Stimulated activated effector memory CD8-positive, alpha-beta T cell treated with anti-CD3 and anti-CD28 coated beads, Interleukin-12 subunit alpha, Interleukin-12 subunit beta, amount 100 ng/mL, for 72 hours (primary cell): ENCODE results near the gene VPS33B.
"Not testable (repeated sequence)": the region's sequence is repeated elsewhere in the genome, so short reads cannot be mapped to it uniquely, and the experiment has no call there.

ENCODE experiments used
- ATAC-seq: fragments of 150-1000 bp; cut with Tn5 transposase; 2 replicates; pipeline ENCODE4 v1.10.0; 2021
- DNase-seq, 2 donors: peaks; one replicate each; pipeline ENCODE4 v3.0.0; 2021 to 2022; ENCODE audit warnings: low spot score in 2 of 2
- H3K27ac Mint-ChIP-seq: one replicate; pipeline ENCODE4 v1.8.0; 2022; ENCODE audit warnings: mild to moderate bottlenecking, mixed read lengths
- H3K36me3 Mint-ChIP-seq: one replicate; pipeline ENCODE4 v1.8.0; 2022; ENCODE audit warnings: mild to moderate bottlenecking, mixed read lengths
- H3K4me1 Mint-ChIP-seq: one replicate; pipeline ENCODE4 v1.8.0; 2022; ENCODE audit warnings: mixed read lengths
- H3K4me3 Mint-ChIP-seq: one replicate; pipeline ENCODE4 v1.8.0; 2022; ENCODE audit warnings: mild to moderate bottlenecking, mixed read lengths
- H3K9me3 Mint-ChIP-seq: one replicate; pipeline ENCODE4 v1.8.0; 2022; ENCODE audit warnings: mixed read lengths

VPS33B gene

GRCh38 chr15:91046056-91046455, 23.7 kb upstream of the VPS33B start:
- H3K4me3 Mint-ChIP-seq, H3K36me3 Mint-ChIP-seq, DNase-seq, H3K27ac Mint-ChIP-seq, H3K9me3 Mint-ChIP-seq, ATAC-seq: not testable (repeated sequence)
- peaks cover 14% of the 10 kb centered on the region for H3K4me1 Mint-ChIP-seq

GRCh38 chr15:91045065-91045464, 22.7 kb upstream of the VPS33B start:
- Mint-ChIP-seq H3K27ac (no peak overlapping the region), H3K4me1 (peaks cover 19% of the 10 kb centered on the region), H3K36me3 (no peaks in the 10 kb centered on the region), H3K9me3 (no peaks in the 10 kb centered on the region), H3K4me3 (no peak overlapping the region)
- ATAC-seq (no peak), DNase-seq (no peak)

GRCh38 chr15:91043202-91043874, 20.9 kb upstream of the VPS33B start:
- no peaks in the 10 kb centered on the region for H3K36me3 Mint-ChIP-seq
- no peak for DNase-seq
- no peak overlapping the region for H3K27ac Mint-ChIP-seq
- H3K4me3 Mint-ChIP-seq, result no peak overlapping the region
- no peaks in the 10 kb centered on the region for H3K9me3 Mint-ChIP-seq
- peaks cover 19% of the 10 kb centered on the region for H3K4me1 Mint-ChIP-seq
- ATAC-seq, result no peak

- ATAC-seq (peak; percentile 53), DNase-seq (no peak)
- Mint-ChIP-seq H3K9me3 (no peaks in the 10 kb centered on the region), H3K27ac (no peak overlapping the region), H3K36me3 (no peaks in the 10 kb centered on the region), H3K4me3 (no peak overlapping the region), H3K4me1 (peaks cover 6% of the 10 kb centered on the region)
These were observed 18.5 kb upstream of the VPS33B start for GRCh38 chr15:91040856-91041255.

- H3K27ac Mint-ChIP-seq, result no peak overlapping the region
- DNase-seq (no peak), ATAC-seq (no peak)
- H3K36me3 Mint-ChIP-seq, result no peaks in the 10 kb centered on the region
- H3K4me3 Mint-ChIP-seq, result no peak overlapping the region
- peaks cover 6% of the 10 kb centered on the region for H3K4me1 Mint-ChIP-seq
- H3K9me3 Mint-ChIP-seq, result no peaks in the 10 kb centered on the region
These were observed 17.6 kb upstream of the VPS33B start for GRCh38 chr15:91039996-91040395.

GRCh38 chr15:91032919-91033803, 10.8 kb upstream of the VPS33B start:
- Mint-ChIP-seq H3K9me3 (no peaks in the 10 kb centered on the region), H3K4me1 (peaks cover 11% of the 10 kb centered on the region), H3K4me3 (no peak overlapping the region), H3K27ac (no peak overlapping the region), H3K36me3 (no peaks in the 10 kb centered on the region)
- DNase-seq (peak; percentile 39 to 78), ATAC-seq (peak; percentile 71)

GRCh38 chr15:91031796-91032195, 9.4 kb upstream of the VPS33B start:
- Mint-ChIP-seq H3K9me3 (no peaks in the 10 kb centered on the region), H3K4me1 (peaks cover 11% of the 10 kb centered on the region), H3K4me3 (no peak overlapping the region), H3K36me3 (no peaks in the 10 kb centered on the region), H3K27ac (no peak overlapping the region)
- no peak for ATAC-seq
- no peak for DNase-seq

- ATAC-seq (no peak), DNase-seq (no peak)
- no peak overlapping the region for H3K4me3 Mint-ChIP-seq
- peaks cover 6% of the 10 kb centered on the region for H3K4me1 Mint-ChIP-seq
- H3K36me3 Mint-ChIP-seq, result peaks cover 2% of the 10 kb centered on the region
- no peaks in the 10 kb centered on the region for H3K9me3 Mint-ChIP-seq
- H3K27ac Mint-ChIP-seq, result no peak overlapping the region
These were observed 5.3 kb upstream of the VPS33B start for GRCh38 chr15:91027677-91028076.

- ATAC-seq (no peak), DNase-seq (no peak)
- no peak overlapping the region for H3K27ac Mint-ChIP-seq
- peaks cover 30% of the 10 kb centered on the region for H3K4me1 Mint-ChIP-seq
- H3K9me3 Mint-ChIP-seq, result no peaks in the 10 kb centered on the region
- peaks cover 8% of the 10 kb centered on the region for H3K36me3 Mint-ChIP-seq
- peak overlapping the region; percentile 85 for H3K4me3 Mint-ChIP-seq
These were observed 1.3 kb upstream of the VPS33B start for GRCh38 chr15:91023720-91024119.

- Mint-ChIP-seq H3K27ac (peak overlapping the region; percentile 93), H3K36me3 (peaks cover 16% of the 10 kb centered on the region), H3K4me1 (peaks cover 40% of the 10 kb centered on the region), H3K4me3 (peak overlapping the region; percentile 85), H3K9me3 (no peaks in the 10 kb centered on the region)
- DNase-seq (no peak), ATAC-seq (no peak)
These were observed 387 bp upstream of the VPS33B start for GRCh38 chr15:91022832-91023129.

GRCh38 chr15:91021516-91022074, 799 bp downstream of the VPS33B start:
- Mint-ChIP-seq H3K9me3 (no peaks in the 10 kb centered on the region), H3K36me3 (peaks cover 28% of the 10 kb centered on the region), H3K4me1 (peaks cover 44% of the 10 kb centered on the region), H3K27ac (peak overlapping the region; percentile 93), H3K4me3 (peak overlapping the region; percentile 85)
- ATAC-seq (peak; percentile 3), DNase-seq (no peak)

- DNase-seq (no peak), ATAC-seq (no peak)
- H3K4me1 Mint-ChIP-seq, result peaks cover 44% of the 10 kb centered on the region
- H3K9me3 Mint-ChIP-seq, result no peaks in the 10 kb centered on the region
- peak overlapping the region; percentile 78 for H3K27ac Mint-ChIP-seq
- H3K4me3 Mint-ChIP-seq, result no peak overlapping the region
- H3K36me3 Mint-ChIP-seq, result peaks cover 59% of the 10 kb centered on the region
These were observed 4.2 kb downstream of the VPS33B start for GRCh38 chr15:91018158-91018557.

- ATAC-seq, result no peak
- no peak for DNase-seq
- peaks cover 40% of the 10 kb centered on the region for H3K4me1 Mint-ChIP-seq
- peaks cover 62% of the 10 kb centered on the region for H3K36me3 Mint-ChIP-seq
- no peaks in the 10 kb centered on the region for H3K9me3 Mint-ChIP-seq
- no peak overlapping the region for H3K4me3 Mint-ChIP-seq
- peak overlapping the region; percentile 78 for H3K27ac Mint-ChIP-seq
These were observed 4.7 kb downstream of the VPS33B start for GRCh38 chr15:91017716-91018115.

- not testable (repeated sequence) for H3K27ac Mint-ChIP-seq, DNase-seq, H3K4me3 Mint-ChIP-seq, H3K9me3 Mint-ChIP-seq, ATAC-seq
- Mint-ChIP-seq H3K36me3 (peaks cover 94% of the 10 kb centered on the region), H3K4me1 (peaks cover 13% of the 10 kb centered on the region)
These were observed 8.7 kb downstream of the VPS33B start for GRCh38 chr15:91013701-91014100.

GRCh38 chr15:91007266-91007665, 15.1 kb downstream of the VPS33B start:
- peaks cover 90% of the 10 kb centered on the region for H3K36me3 Mint-ChIP-seq
- no peak overlapping the region for H3K4me3 Mint-ChIP-seq
- H3K9me3 Mint-ChIP-seq, result no peaks in the 10 kb centered on the region
- H3K4me1 Mint-ChIP-seq, result no peaks in the 10 kb centered on the region
- DNase-seq (no peak), ATAC-seq (no peak)
- peak overlapping the region; percentile 61 for H3K27ac Mint-ChIP-seq

GRCh38 chr15:91001209-91001608, 21.2 kb downstream of the VPS33B start:
- no peaks in the 10 kb centered on the region for H3K9me3 Mint-ChIP-seq
- H3K4me3 Mint-ChIP-seq, result no peak overlapping the region
- no peak for ATAC-seq
- DNase-seq, result no peak
- H3K4me1 Mint-ChIP-seq, result no peaks in the 10 kb centered on the region
- no peak overlapping the region for H3K27ac Mint-ChIP-seq
- peaks cover 93% of the 10 kb centered on the region for H3K36me3 Mint-ChIP-seq
